Spleen (tissue), 7 donors: ENCODE data around the gene ANKS1B.

Experiments used
- CTCF ChIP-seq, 11 experiments: fragments of 200-600 bp in 7 of 11; fragments of 450-650 bp in 4 of 11; sonication (generic) in 4 of 11; IDR thresholded peaks in 8 of 11; conservative IDR thresholded peaks in 3 of 11; 1 replicate in 7 of 11; 2 replicates in 4 of 11; pipeline versions ENCODE4 v1.4.0 to v1.8.0; 2016 to 2021; ENCODE audit warnings: antibody characterized with exemption in 11 of 11, inconsistent platforms in 4 of 11, mild to moderate bottlenecking in 1 of 11
- POLR2AphosphoS5 ChIP-seq, 3 donors: sonication (generic); formaldehyde crosslinking; IDR thresholded peaks; one replicate each; pipeline ENCODE4 v1.5.1; 2017; ENCODE audit warnings: antibody characterized with exemption in 3 of 3
- donor health status: DM: no; HTN: no; CAD: no; lungs with moderate emphysema.
- donor health status: DM: no; HTN: no; CAD: no.
- donor health status: DM: no; HTN: no; CAD: no.

- TF ChIP-seq CTCF (IDR thresholded peaks at IDR 0.05 in 8 of 11, conservative IDR thresholded peaks at IDR 0.05 in 3 of 11) (no peak), POLR2AphosphoS5 (IDR thresholded peaks at IDR 0.05) (no peak)
Measured at GRCh38 chr12:99213047-99213446, 771.7 kb downstream of the ANKS1B start.
